Measurements from ENCODE around the gene PRELID1. TPM values are rescaled to one million over a fixed set of nuclear protein-coding genes. Genes with fewer than 3 reads are reported as not detected.
"Not testable (repeated sequence)": the region's sequence is repeated elsewhere in the genome, so short reads cannot be mapped to it uniquely, and the experiment has no call there.

The PRELID1 gene
- polyA plus RNA-seq, 4 donors: 115 to 154 (median 134) TPM

- DNase-seq (ENCODE audit: low read depth in 4 of 4, low spot score in 2 of 4): no peak
These were observed 31.4 kb downstream of the PRELID1 start for GRCh38 chr5:177334781-177335700.

GRCh38 chr5:177335701-177336065 is 32.1 kb downstream of the PRELID1 start:
- no peak for DNase-seq (ENCODE audit: low read depth in 4 of 4, low spot score in 2 of 4)

- no peak for DNase-seq (ENCODE audit: low read depth in 4 of 4, low spot score in 2 of 4)
These were observed 32.5 kb downstream of the PRELID1 start for GRCh38 chr5:177336112-177336511.

GRCh38 chr5:177336603-177337494 is 33.2 kb downstream of the PRELID1 start:
- DNase-seq (ENCODE audit: low read depth in 4 of 4, low spot score in 2 of 4): no peak

GRCh38 chr5:177338251-177339106 is 34.9 kb downstream of the PRELID1 start:
- DNase-seq (ENCODE audit: low read depth in 4 of 4, low spot score in 2 of 4): no peak

- DNase-seq (ENCODE audit: low read depth in 4 of 4, low spot score in 2 of 4): no peak
These were observed 35.6 kb downstream of the PRELID1 start for GRCh38 chr5:177339107-177339638.

GRCh38 chr5:177343000-177343399 is 39.4 kb downstream of the PRELID1 start:
- not testable (repeated sequence) for DNase-seq (ENCODE audit: low read depth in 4 of 4, low spot score in 2 of 4)

- DNase-seq (ENCODE audit: low read depth in 4 of 4, low spot score in 2 of 4): no peak
These were observed 40.2 kb downstream of the PRELID1 start for GRCh38 chr5:177343777-177344176.

GRCh38 chr5:177344891-177345290 is 41.3 kb downstream of the PRELID1 start:
- DNase-seq (ENCODE audit: low read depth in 4 of 4, low spot score in 2 of 4): no peak

- no peak for DNase-seq (ENCODE audit: low read depth in 4 of 4, low spot score in 2 of 4)
These were observed 43.2 kb downstream of the PRELID1 start for GRCh38 chr5:177346820-177347219.

- no peak for DNase-seq (ENCODE audit: low read depth in 4 of 4, low spot score in 2 of 4)
These were observed 44.1 kb downstream of the PRELID1 start for GRCh38 chr5:177347699-177348098.

- DNase-seq (ENCODE audit: low read depth in 4 of 4, low spot score in 2 of 4): no peak
These were observed 45.7 kb downstream of the PRELID1 start for GRCh38 chr5:177349362-177349647.

GRCh38 chr5:177349762-177350161 is 46.2 kb downstream of the PRELID1 start:
- no peak for DNase-seq (ENCODE audit: low read depth in 4 of 4, low spot score in 2 of 4)

GRCh38 chr5:177350776-177351391 is 47.3 kb downstream of the PRELID1 start:
- no peak for DNase-seq (ENCODE audit: low read depth in 4 of 4, low spot score in 2 of 4)

GRCh38 chr5:177351392-177352329 is 48.1 kb downstream of the PRELID1 start, which contains the start of gene LMAN2:
LMAN2 (minus strand) TSS chr5:177351668; CDS start chr5:177351647, 21 bp downstream.
- peak; percentile 88 to 97 (median 94) for DNase-seq (ENCODE audit: low read depth in 4 of 4, low spot score in 2 of 4)

GRCh38 chr5:177353093-177353492 is 49.5 kb downstream of the PRELID1 start:
- DNase-seq (ENCODE audit: low read depth in 4 of 4, low spot score in 2 of 4): no peak

GRCh38 chr5:177354256-177354655 is 50.7 kb downstream of the PRELID1 start:
- no peak for DNase-seq (ENCODE audit: low read depth in 4 of 4, low spot score in 2 of 4)

GRCh38 chr5:177354711-177355110 is 51.1 kb downstream of the PRELID1 start:
- no peak for DNase-seq (ENCODE audit: low read depth in 4 of 4, low spot score in 2 of 4)
